ENCODE measurements around the gene FAM72A.
"Not testable (repeated sequence)": the region's sequence is repeated elsewhere in the genome, so short reads cannot be mapped to it uniquely, and the experiment has no call there.

FAM72A gene

DNA sequence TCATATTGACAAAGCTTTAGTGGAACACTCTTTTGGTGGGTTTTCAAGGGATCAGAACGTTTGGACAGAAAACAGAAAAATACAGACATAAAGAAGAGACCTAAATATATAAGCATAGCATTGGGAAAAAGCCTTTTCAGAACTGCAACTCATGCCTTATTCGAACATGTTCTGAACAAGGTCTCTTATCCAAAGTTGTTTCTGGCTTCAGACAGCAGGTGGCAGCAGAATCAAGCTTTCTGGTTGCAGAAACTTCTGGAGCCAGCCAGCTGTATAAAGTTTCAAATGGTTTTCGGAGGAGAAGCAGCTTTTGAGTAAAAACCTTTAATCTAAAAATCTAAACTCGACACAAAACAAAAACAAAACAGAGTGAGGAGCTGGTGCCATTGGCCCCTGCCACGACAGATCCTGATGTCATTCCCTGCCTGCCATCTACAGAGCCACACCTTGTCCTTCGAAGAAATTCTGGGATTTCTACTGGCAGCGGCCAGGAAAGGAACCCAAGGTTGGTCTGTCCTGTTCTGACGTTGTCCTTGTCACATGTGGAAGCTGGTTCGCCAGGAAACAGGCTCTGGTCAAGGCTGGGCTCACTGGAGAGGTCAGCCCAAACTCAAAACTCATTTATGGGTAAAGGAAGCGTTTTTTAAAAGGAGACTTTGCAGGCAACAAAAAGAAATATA lies 35.1 kb downstream of the FAM72A start:
- not testable (repeated sequence) for DNase-seq (ENCODE audit: low spot score)

DNA sequence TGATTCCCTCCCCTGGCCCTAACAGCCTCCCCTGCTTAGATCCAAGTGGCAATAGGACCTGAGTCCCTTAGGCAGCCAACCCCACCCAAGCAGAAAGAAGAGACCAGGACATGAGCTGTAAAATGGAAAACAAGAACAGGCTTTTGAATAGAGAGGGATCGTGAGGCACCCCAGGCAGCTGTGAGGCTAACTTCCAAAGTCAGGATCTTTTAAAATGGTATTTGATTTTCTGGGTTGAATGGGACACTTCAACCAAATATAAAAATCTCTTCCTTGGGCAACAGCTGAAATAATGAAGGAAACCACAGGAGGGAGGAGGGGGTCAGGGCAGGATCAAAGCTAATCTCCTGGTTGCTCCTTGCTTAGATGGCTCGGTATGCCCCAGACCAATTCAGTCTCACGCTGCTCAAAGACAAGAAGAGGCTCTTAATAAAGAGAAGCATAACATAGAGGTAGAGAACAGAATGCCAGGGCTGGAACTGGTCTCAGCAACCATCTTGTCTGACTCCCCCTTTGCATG lies 56.8 kb downstream of the FAM72A start:
- no peak for DNase-seq (ENCODE audit: low spot score)

DNA sequence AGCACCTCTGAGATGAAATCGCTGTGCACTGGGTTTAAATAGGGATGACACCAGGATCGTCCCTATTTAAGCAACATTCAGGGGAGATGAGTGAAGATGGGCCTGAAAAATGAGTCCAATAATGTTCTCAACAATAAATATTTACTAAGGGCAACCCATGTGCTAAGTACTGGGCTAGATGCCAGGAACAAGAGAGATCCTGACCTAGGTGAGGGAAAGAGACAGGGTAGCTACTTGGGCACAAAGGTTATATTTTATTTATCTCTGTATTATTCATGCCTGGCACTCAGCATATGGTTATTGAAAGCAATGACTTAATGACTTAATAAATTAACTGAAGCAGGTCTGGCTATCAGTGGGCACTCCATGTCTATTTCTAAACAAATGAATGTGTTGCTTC lies 58.0 kb downstream of the FAM72A start:
- no peak for DNase-seq (ENCODE audit: low spot score)

DNA sequence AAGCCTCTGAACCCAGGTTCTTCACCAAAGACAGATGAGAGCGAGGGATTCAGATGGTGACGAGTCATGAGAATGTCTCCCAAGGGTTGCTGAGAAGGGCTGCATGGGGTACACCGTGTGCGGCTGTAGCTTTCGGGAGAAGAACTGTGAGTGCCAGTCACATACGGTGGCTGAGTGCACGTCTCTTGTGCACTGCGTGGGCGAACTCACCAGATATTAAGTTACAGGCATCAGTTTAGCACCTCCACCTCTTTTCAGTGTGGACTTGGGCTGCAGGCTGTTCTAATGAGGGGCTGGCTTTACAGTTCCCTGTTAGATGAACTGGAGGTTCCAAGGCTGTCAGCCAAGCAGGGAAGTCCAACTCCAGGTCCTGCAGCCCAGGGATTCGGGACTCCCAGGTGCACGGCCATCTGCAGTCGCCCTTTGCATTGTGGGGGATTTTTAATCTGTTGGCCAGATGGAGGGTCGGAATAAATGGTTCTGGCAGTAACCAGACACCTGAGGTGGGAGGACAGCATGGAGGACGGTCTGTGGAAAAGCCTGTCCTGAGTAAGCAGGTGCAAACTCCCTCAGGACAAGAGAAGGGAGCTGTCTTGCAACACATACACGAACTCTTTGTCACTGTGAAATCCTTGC lies 59.0 kb downstream of the FAM72A start:
- no peak for DNase-seq (ENCODE audit: low spot score)

DNA sequence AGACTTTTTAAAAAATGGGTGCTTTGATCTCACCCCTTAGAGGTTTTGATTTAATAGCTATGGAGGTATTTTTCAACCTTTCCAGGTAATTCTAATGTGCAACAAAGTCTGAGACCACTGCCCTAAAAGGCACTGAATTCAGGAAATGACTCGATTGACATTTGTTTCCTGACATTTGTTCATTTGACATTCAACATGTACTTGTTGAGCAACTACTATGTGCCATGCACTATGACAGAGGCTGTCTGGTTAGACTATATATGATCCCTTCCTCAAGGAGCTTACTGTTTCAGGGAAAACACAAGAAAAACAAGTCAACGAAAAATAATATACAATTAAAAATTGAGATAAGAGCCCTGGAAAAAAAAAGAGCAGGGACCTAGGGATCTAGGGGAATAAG lies 59.9 kb downstream of the FAM72A start:
- no peak for DNase-seq (ENCODE audit: low spot score)

DNA sequence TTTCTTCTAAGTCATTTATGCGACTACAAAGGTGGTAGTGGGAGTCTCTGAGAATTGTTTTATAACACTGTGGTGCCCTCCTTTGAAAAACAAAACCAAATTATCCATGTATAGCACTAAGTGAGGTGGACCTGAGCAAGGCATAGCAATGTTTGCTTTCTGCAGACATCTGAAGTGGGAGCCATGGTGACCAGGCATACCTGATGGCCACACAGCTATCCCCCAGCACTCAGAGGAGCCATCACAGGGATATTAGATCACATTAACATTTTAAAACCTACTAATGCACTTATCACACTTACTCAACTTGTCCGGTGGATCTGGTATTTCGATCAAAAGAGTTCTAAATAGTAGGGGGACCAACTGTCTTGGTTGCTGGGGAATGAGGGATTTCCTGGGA lies 60.6 kb downstream of the FAM72A start:
- no peak for DNase-seq (ENCODE audit: low spot score)

DNA sequence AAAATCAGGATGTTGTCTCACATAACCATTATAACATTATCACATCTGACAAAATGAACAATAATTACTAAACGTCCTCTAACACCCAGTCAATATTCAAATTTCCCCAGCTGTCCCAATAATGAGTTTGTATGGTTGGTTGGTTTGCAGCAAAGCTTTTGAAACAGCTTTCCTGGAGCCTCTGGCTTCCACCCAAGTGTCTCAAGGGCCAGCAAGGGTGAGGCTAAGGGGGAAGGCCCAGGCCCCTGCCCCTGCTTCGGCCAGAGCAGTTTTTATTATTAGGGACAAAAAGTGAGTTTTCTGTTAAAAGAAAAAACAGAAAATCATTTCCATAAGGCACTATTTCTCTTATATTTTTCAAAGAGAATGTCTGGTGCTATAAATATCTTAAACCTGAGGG lies 66.4 kb downstream of the FAM72A start:
- DNase-seq (ENCODE audit: low spot score) = no peak
